ENCODE measurements around the gene SIVA1.

DNA sequence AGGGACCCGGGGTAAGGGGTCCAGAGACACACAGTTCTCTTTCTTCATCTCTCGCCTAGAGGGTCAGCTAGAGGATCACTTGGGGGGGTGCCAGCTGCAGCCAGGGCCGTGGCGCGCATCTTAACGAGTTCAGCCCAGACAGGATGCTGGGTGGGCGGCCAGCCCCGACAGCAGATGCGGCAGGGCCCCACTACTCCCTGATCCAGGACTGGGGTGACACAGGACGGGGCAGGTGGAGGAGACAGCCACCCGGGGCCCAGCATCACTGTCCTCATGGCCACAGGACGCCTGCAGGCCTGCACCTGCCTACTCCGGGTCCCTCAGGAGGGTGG, 29.8 kb downstream of the SIVA1 start:
- TF ChIP-seq FOXA1 (IDR thresholded peaks at IDR 0.05) (no peak), SP1 (IDR thresholded peaks at IDR 0.05) (no peak), ELF4 (IDR thresholded peaks at IDR 0.05) (no peak), BHLHE40 (IDR thresholded peaks at IDR 0.05; ENCODE audit: borderline replicate concordance) (no peak)
- TF ChIP-seq, protein P1, sequence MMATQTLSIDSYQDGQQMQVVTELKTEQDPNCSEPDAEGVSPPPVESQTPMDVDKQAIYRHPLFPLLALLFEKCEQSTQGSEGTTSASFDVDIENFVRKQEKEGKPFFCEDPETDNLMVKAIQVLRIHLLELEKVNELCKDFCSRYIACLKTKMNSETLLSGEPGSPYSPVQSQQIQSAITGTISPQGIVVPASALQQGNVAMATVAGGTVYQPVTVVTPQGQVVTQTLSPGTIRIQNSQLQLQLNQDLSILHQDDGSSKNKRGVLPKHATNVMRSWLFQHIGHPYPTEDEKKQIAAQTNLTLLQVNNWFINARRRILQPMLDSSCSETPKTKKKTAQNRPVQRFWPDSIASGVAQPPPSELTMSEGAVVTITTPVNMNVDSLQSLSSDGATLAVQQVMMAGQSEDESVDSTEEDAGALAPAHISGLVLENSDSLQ (IDR thresholded peaks at IDR 0.05): no peak
